H9 (cell line): ENCODE measurements around the gene ROBO2. TPM values are rescaled to one million over a fixed set of nuclear protein-coding genes. Genes with fewer than 3 reads are reported as not detected.

ENCODE experiments used
- DNase-seq: peaks from one replicate; pipeline ENCODE4 v3.0.0-alpha.2; 2017
- H2AFZ ChIP-seq: one replicate; pipeline ENCODE4 v1.6.1; 2013; ENCODE audit warnings: mild to moderate bottlenecking, low read length, control low read depth, moderate library complexity
- H2AK5ac ChIP-seq: 2 replicates; pipeline ENCODE4 v1.6.1; 2013; ENCODE audit warnings: low read length, control low read depth, mixed read lengths; ENCODE audit not compliant: insufficient read length
- H2BK120ac ChIP-seq: one replicate; pipeline ENCODE4 v1.6.1; 2013; ENCODE audit warnings: low read depth, mild to moderate bottlenecking, low read length, control low read depth, inconsistent platforms; ENCODE audit not compliant: poor library complexity, severe bottlenecking
- H2BK12ac ChIP-seq: 2 replicates; pipeline ENCODE4 v1.6.1; 2013; ENCODE audit warnings: low read length, control low read depth, mixed read lengths, low read depth; ENCODE audit not compliant: insufficient read length
- H2BK15ac ChIP-seq: 2 replicates; pipeline ENCODE4 v1.6.1; 2013; ENCODE audit warnings: low read depth, low read length, control low read depth
- H2BK20ac ChIP-seq: one replicate; pipeline ENCODE4 v1.6.1; 2013; ENCODE audit warnings: low read depth, mild to moderate bottlenecking, low read length, control low read depth, inconsistent platforms; ENCODE audit not compliant: poor library complexity, severe bottlenecking
- H2BK5ac ChIP-seq: 2 replicates; pipeline ENCODE4 v1.6.1; 2013; ENCODE audit warnings: low read length, control low read depth, mixed read lengths; ENCODE audit not compliant: insufficient read length
- H3K14ac ChIP-seq: 2 replicates; pipeline ENCODE4 v1.6.1; 2013; ENCODE audit warnings: low read length, control low read depth; ENCODE audit not compliant: insufficient read depth
- H3K18ac ChIP-seq: 2 replicates; pipeline ENCODE4 v1.6.1; 2013; ENCODE audit warnings: low read depth, mild to moderate bottlenecking, mixed read lengths, low read length, control low read depth; ENCODE audit not compliant: insufficient read length
- H3K23ac ChIP-seq: 2 replicates; pipeline ENCODE4 v1.6.1; 2013; ENCODE audit warnings: low read length, control low read depth, mixed read lengths, low read depth; ENCODE audit not compliant: insufficient read length
- H3K23me2 ChIP-seq: 2 replicates; pipeline ENCODE4 v1.6.1; 2013; ENCODE audit warnings: low read depth, mild to moderate bottlenecking, mixed read lengths, low read length, control low read depth; ENCODE audit not compliant: insufficient read length, poor library complexity, severe bottlenecking
- H3K27ac ChIP-seq: 2 replicates; pipeline ENCODE4 v1.5.1; 2013; ENCODE audit warnings: low read length, control low read depth, mixed read lengths, low read depth; ENCODE audit not compliant: insufficient read length
- H3K27me3 ChIP-seq: 2 replicates; pipeline ENCODE4 v1.6.1; 2013; ENCODE audit warnings: low read length, control low read depth, inconsistent platforms; ENCODE audit not compliant: insufficient read depth
- H3K4ac ChIP-seq: 2 replicates; pipeline ENCODE4 v1.6.1; 2013; ENCODE audit warnings: low read depth, mild to moderate bottlenecking, control low read depth, inconsistent platforms, low read length, moderate library complexity
- H3K4me1 ChIP-seq: 2 replicates; pipeline ENCODE4 v1.6.1; 2013; ENCODE audit warnings: low read length, control low read depth, inconsistent platforms; ENCODE audit not compliant: insufficient read depth
- H3K4me2 ChIP-seq: 2 replicates; pipeline ENCODE4 v1.6.1; 2013; ENCODE audit warnings: low read length, control low read depth, mixed read lengths; ENCODE audit not compliant: insufficient read length, insufficient read depth
- H3K56ac ChIP-seq: 2 replicates; pipeline ENCODE4 v1.6.1; 2013; ENCODE audit warnings: low read depth, mild to moderate bottlenecking, mixed read lengths, low read length, control low read depth; ENCODE audit not compliant: insufficient read length
- H3K79me1 ChIP-seq: 2 replicates; pipeline ENCODE4 v1.6.1; 2013; ENCODE audit warnings: low read depth, mild to moderate bottlenecking, moderate library complexity, low read length, control low read depth, inconsistent platforms; ENCODE audit not compliant: insufficient read depth, poor library complexity, severe bottlenecking
- H3K79me2 ChIP-seq: 2 replicates; pipeline ENCODE4 v1.6.1; 2013; ENCODE audit warnings: low read length, control low read depth, inconsistent platforms; ENCODE audit not compliant: insufficient read depth
- H3K9ac ChIP-seq: 2 replicates; pipeline ENCODE4 v1.6.1; 2013; ENCODE audit warnings: low read length, control low read depth, mixed read lengths; ENCODE audit not compliant: insufficient read length; ENCODE audit errors: extremely low read depth
- H3K9me3 ChIP-seq: one replicate; pipeline ENCODE4 v1.6.1; 2013; ENCODE audit warnings: low read depth, low read length, inconsistent platforms; ENCODE audit not compliant: control insufficient read depth
- H3T11ph ChIP-seq: one replicate; pipeline ENCODE4 v1.6.1; 2013; ENCODE audit warnings: mild to moderate bottlenecking, low read length, control low read depth, inconsistent platforms
- H4K20me1 ChIP-seq: one replicate; pipeline ENCODE4 v1.6.1; 2013; ENCODE audit not compliant: control insufficient read depth, insufficient read length, insufficient read depth
- H4K5ac ChIP-seq: 2 replicates; pipeline ENCODE4 v1.6.1; 2013; ENCODE audit warnings: low read depth, mild to moderate bottlenecking, mixed read lengths, low read length, control low read depth; ENCODE audit not compliant: insufficient read length
- H4K8ac ChIP-seq: replicated peaks from 2 replicates; pipeline ENCODE4 v1.6.1; 2013; ENCODE audit warnings: low read length, control low read depth, mixed read lengths, low read depth; ENCODE audit not compliant: insufficient read length
- H4K91ac ChIP-seq: 2 replicates; pipeline ENCODE4 v1.6.1; 2013; ENCODE audit warnings: low read depth, mild to moderate bottlenecking, moderate library complexity, mixed read lengths, low read length, control low read depth; ENCODE audit not compliant: insufficient read length
- H3K27ac Mint-ChIP-seq, 3 experiments: 2 replicates in 2 of 3; 3 replicates in 1 of 3; pipeline ENCODE4 v1.8.0; 2020 to 2021; ENCODE audit warnings: mixed read lengths in 3 of 3, mild to moderate bottlenecking in 1 of 3, moderate library complexity in 1 of 3
- H3K27me3 Mint-ChIP-seq: 2 replicates; pipeline ENCODE4 v1.8.0; 2021; ENCODE audit warnings: low read depth, mild to moderate bottlenecking, moderate library complexity, mixed read lengths
- H3K36me3 Mint-ChIP-seq, 3 experiments: 2 replicates in 2 of 3; 3 replicates in 1 of 3; pipeline ENCODE4 v1.8.0; 2020 to 2021; ENCODE audit warnings: low read depth in 3 of 3, mixed read lengths in 3 of 3; ENCODE audit not compliant: insufficient read depth in 1 of 3
- H3K4me1 Mint-ChIP-seq, 2 experiments: 2 replicates each; pipeline ENCODE4 v1.8.0; 2020; ENCODE audit warnings: mixed read lengths in 2 of 2
- H3K4me3 Mint-ChIP-seq, 2 experiments: 2 replicates in 1 of 2; 3 replicates in 1 of 2; pipeline ENCODE4 v1.8.0; 2020 to 2021; ENCODE audit warnings: mild to moderate bottlenecking in 2 of 2, mixed read lengths in 2 of 2, moderate library complexity in 1 of 2
- H3K9me3 Mint-ChIP-seq, 2 experiments: 2 replicates in 1 of 2; 3 replicates in 1 of 2; pipeline ENCODE4 v1.8.0; 2020; ENCODE audit warnings: mild to moderate bottlenecking in 2 of 2, mixed read lengths in 2 of 2, moderate library complexity in 1 of 2
- CTCF ChIP-seq: fragments of 200-600 bp; sonication (generic); conservative IDR thresholded peaks from 3 replicates; pipeline ENCODE4 v1.8.0; 2021; ENCODE audit warnings: antibody characterized with exemption, mild to moderate bottlenecking
- WGBS: extraction: QIAGEN DNeasy Blood & Tissue Kit; methylation state at CpG from one replicate; pipeline ENCODE4 v1.1.7; 2013; ENCODE audit warnings: missing lambda C conversion rate, low lambda C conversion rate, mixed read lengths; ENCODE audit not compliant: insufficient read length; ENCODE audit errors: extremely low coverage; 5-methylcytosine and 5-hydroxymethylcytosine counted together
- total RNA-seq: library from RNA; stranded (reverse); gene quantifications from 2 replicates; pipeline ENCODE4 v1.2.1, GENCODE V29; 2021

ROBO2 gene
- total RNA-seq, 1 experiment from 2014 or later: 2.3 TPM

- Histone ChIP-seq H3K27ac (no peak overlapping the region), H2BK120ac (no peak overlapping the region), H2BK15ac (no peak overlapping the region), H3K23ac (no peak overlapping the region), H3K4me1 (no peaks in the 10 kb centered on the region; the same call in 1 of the 2 replicates), H2BK20ac (no peak overlapping the region), H3K23me2 (no peaks in the 10 kb centered on the region), H3K9me3 (no peaks in the 10 kb centered on the region), H3K79me1 (no peaks in the 10 kb centered on the region), H4K91ac (no peak overlapping the region), H4K8ac (no peak overlapping the region), H2BK12ac (no peak overlapping the region), H3T11ph (no peak overlapping the region), H4K5ac (no peak overlapping the region), H2AK5ac (no peak overlapping the region), H3K79me2 (no peaks in the 10 kb centered on the region), H2AFZ (no peak overlapping the region), H3K4me2 (no peak overlapping the region), H3K27me3 (no peaks in the 10 kb centered on the region), H3K18ac (no peak overlapping the region), H3K14ac (no peak overlapping the region), H4K20me1 (no peaks in the 10 kb centered on the region), H2BK5ac (no peak overlapping the region), H3K9ac (no peak overlapping the region), H3K4ac (no peak overlapping the region), H3K56ac (no peak overlapping the region)
- no peaks in the 10 kb centered on the region for H3K36me3 Mint-ChIP-seq
- WGBS: no CpG with 5 or more reads among the region's 4 CpGs
- H3K27me3 Mint-ChIP-seq: no peaks in the 10 kb centered on the region
- 0 out of 7 replicates have a peak overlapping the region, but pooled peaks of 1 of the 3 experiments have one; percentile 10 for H3K27ac Mint-ChIP-seq
- DNase-seq: no peak
- H3K4me1 Mint-ChIP-seq: peaks cover 12 to 15% of the 10 kb centered on the region in 2 experiments
- no peaks in the 10 kb centered on the region for H3K9me3 Mint-ChIP-seq
- TF ChIP-seq CTCF: no peak
- no peak overlapping the region for H3K4me3 Mint-ChIP-seq
These were observed 146.8 kb downstream of the ROBO2 start for GRCh38 chr3:77186728-77187127.
